K562 (cell line): ENCODE measurements around the gene ZBTB9. TPM values are rescaled to one million over a fixed set of nuclear protein-coding genes. Genes with fewer than 3 reads are reported as not detected.

Source experiments
- ARID1B ChIP-seq: fragments of 450-650 bp; IDR thresholded peaks from 2 replicates; pipeline ENCODE4 v1.6.1; 2016; ENCODE audit warnings: antibody characterized with exemption, mild to moderate bottlenecking, inconsistent platforms
- ARID3A ChIP-seq: IDR thresholded peaks from 2 replicates; pipeline ENCODE4 v1.6.1; 2012; ENCODE audit warnings: low read depth, low read length, improper control_type of control experiment, borderline replicate concordance
- HNRNPLL ChIP-seq: fragments of 200-400 bp; formaldehyde crosslinking; IDR thresholded peaks from 2 replicates; pipeline ENCODE4 v1.6.1; 2017; ENCODE audit warnings: low read length, low read depth, mild to moderate bottlenecking; ENCODE audit not compliant: poor library complexity, severe bottlenecking
- KDM1A ChIP-seq, 2 experiments: fragments of 450-650 bp; IDR thresholded peaks; 2 replicates each; pipeline ENCODE4 v1.6.1; 2016; ENCODE audit warnings: mild to moderate bottlenecking in 2 of 2
- LEF1 ChIP-seq: fragments of 450-650 bp; IDR thresholded peaks from 2 replicates; pipeline ENCODE4 v1.6.1; 2016; ENCODE audit warnings: mild to moderate bottlenecking
- MAZ ChIP-seq, 2 experiments: fragments of 450-650 bp in 1 of 2; sonication (generic) in 1 of 2; formaldehyde crosslinking; IDR thresholded peaks in 1 of 2; conservative IDR thresholded peaks in 1 of 2; 2 replicates each; pipeline versions ENCODE4 v1.4.0 to v1.5.0; 2020; ENCODE audit warnings: mild to moderate bottlenecking in 1 of 2, missing genetic modification reagents in 1 of 2
- NEUROD1 ChIP-seq: fragments of 150-350 bp; IDR thresholded peaks from 2 replicates; pipeline ENCODE4 v1.6.1; 2014; ENCODE audit warnings: borderline replicate concordance, low read length, low read depth; ENCODE audit not compliant: partially characterized antibody
- NFRKB ChIP-seq: fragments of 450-650 bp; IDR thresholded peaks from 2 replicates; pipeline ENCODE4 v1.6.1; 2016; ENCODE audit warnings: low read depth
- SMARCE1 ChIP-seq: fragments of 450-650 bp; IDR thresholded peaks from 2 replicates; pipeline ENCODE4 v1.7.1; 2016; ENCODE audit warnings: mild to moderate bottlenecking
- VEZF1 ChIP-seq: fragments of 200-800 bp; sonication (Bioruptor generic); IDR thresholded peaks from 2 replicates; pipeline ENCODE4 v1.6.1; 2017; ENCODE audit warnings: missing genetic modification characterization, missing compliant biosample characterization
- polyA plus RNA-seq, 8 experiments: library from polyadenylated mRNA; depleted of rRNA in 4 of 8; stranded (reverse) in 5 of 8; unstranded in 3 of 8; fragments of >200 nt; fragmentation: Nextera tagmentation in 2 of 8; fragmentation: Illumina TruSeq in 1 of 8; extraction: Ambion mirVana in 2 of 8; extraction: Trizol in 1 of 8; gene quantifications; 2 replicates each; pipeline versions ENCODE4 v1.2.1 to v1.2.3, GENCODE V29; 2011 to 2014; ENCODE audit warnings: inconsistent platforms in 1 of 8, missing spikeins in 1 of 8
- total RNA-seq, 7 experiments: library from RNA; depleted of rRNA in 6 of 7; stranded (reverse); fragments of >200 nt in 6 of 7; fragmentation: Illumina TruSeq in 2 of 7; extraction: Trizol in 2 of 7; gene quantifications; 2 replicates each; pipeline versions ENCODE4 v1.2.1 to v1.2.3, GENCODE V29; 2011 to 2021; ENCODE audit warnings: low replicate concordance in 1 of 7
- TF ChIP-seq, protein P1 (sequence below): fragments of 250-450 bp; sonication (Bioruptor Pico); IDR thresholded peaks from 2 replicates; pipeline ENCODE4 v1.4.0; 2020; ENCODE audit warnings: mild to moderate bottlenecking, moderate library complexity

The ZBTB9 gene
- total and polyA plus RNA-seq, 9 of the 15 experiments (the other 6 are each of a cell fraction or from before 2014, with no cell fraction given), result 1.9 to 19.5 (median 10.4) TPM

GRCh38 chr6:33419580-33420490, 34.5 kb upstream of the ZBTB9 start, which contains the start of gene SYNGAP1 (continued):
- TF ChIP-seq VEZF1 (CRISPR knock-in tag) (peak; percentile 84), KDM1A (IDR thresholded peaks at IDR 0.05) (no peak), SMARCE1 (peak; percentile 21; the same call in 1 of the 2 replicates), LEF1 (0 out of 2 replicates have a peak, but pooled peaks have one; percentile 25), MAZ (CRISPR knock-in tag; conservative IDR thresholded peaks at IDR 0.05 in 1 of 2, IDR thresholded peaks at IDR 0.05 in 1 of 2) (peak; percentile 53 to 57; a peak in 3 of 4 replicates), ARID3A (no peak), NFRKB (0 out of 2 replicates have a peak, but pooled peaks have one; percentile 55), HNRNPLL (no peak), NEUROD1 (peak; percentile 17), ARID1B (no peak)
- TF ChIP-seq, protein P1, sequence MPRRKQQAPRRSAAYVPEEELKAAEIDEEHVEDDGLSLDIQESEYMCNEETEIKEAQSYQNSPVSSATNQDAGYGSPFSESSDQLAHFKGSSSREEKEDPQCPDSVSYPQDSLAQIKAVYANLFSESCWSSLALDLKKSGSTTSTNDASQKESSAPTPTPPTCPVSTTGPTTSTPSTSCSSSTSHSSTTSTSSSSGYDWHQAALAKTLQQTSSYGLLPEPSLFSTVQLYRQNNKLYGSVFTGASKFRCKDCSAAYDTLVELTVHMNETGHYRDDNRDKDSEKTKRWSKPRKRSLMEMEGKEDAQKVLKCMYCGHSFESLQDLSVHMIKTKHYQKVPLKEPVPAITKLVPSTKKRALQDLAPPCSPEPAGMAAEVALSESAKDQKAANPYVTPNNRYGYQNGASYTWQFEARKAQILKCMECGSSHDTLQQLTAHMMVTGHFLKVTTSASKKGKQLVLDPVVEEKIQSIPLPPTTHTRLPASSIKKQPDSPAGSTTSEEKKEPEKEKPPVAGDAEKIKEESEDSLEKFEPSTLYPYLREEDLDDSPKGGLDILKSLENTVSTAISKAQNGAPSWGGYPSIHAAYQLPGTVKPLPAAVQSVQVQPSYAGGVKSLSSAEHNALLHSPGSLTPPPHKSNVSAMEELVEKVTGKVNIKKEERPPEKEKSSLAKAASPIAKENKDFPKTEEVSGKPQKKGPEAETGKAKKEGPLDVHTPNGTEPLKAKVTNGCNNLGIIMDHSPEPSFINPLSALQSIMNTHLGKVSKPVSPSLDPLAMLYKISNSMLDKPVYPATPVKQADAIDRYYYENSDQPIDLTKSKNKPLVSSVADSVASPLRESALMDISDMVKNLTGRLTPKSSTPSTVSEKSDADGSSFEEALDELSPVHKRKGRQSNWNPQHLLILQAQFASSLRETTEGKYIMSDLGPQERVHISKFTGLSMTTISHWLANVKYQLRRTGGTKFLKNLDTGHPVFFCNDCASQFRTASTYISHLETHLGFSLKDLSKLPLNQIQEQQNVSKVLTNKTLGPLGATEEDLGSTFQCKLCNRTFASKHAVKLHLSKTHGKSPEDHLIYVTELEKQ (CRISPR knock-in tag), result no peak
